PC-9 (cell line): ENCODE results near the gene WDHD1.

Source experiments
- EZH2 ChIP-seq: fragments of 200-600 bp; sonication (generic); IDR thresholded peaks from 2 replicates; pipeline ENCODE4 v1.8.0; 2017; ENCODE audit warnings: antibody characterized with exemption, low read depth
- TF ChIP-seq, protein P1 (sequence below): fragments of 200-600 bp; sonication (generic); conservative IDR thresholded peaks from 2 replicates; pipeline ENCODE4 v1.6.1; 2017; ENCODE audit warnings: mixed run types, antibody characterized with exemption, mild to moderate bottlenecking, moderate library complexity

DNA sequence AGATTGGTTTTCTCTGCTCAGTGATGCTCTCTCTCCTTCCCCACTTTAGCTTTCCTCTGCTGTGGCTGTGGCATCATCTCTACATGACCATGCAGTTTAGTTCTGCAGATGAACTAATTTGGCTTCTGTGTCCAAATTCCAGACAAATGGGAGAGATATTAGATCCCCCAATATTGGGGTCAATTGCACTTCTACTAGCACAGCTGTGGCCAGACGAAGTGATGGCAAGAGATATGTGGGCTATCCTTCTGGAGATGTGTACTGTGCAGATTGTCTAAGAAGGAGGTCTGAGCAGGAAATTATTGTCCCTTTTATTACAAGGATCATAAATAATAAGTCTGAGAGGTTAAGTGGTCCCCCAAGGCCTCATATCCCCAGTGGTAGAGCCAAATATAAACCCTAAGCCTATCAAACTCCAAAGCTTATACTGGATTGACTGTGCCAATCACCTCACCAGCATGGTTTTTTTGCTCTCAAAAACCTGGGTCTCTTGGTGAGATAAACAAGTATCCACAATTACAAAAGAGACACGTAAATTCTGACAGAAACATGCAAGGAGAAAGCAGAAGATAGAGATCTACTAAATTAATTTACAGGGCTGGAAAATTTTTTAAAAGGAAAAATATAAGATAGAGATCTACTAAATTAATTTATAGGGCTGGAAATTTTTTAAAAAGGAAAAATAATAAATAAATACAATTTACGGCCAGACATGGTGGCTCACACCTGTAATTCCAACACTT lies 95.1 kb downstream of the WDHD1 start:
- TF ChIP-seq, protein P1, sequence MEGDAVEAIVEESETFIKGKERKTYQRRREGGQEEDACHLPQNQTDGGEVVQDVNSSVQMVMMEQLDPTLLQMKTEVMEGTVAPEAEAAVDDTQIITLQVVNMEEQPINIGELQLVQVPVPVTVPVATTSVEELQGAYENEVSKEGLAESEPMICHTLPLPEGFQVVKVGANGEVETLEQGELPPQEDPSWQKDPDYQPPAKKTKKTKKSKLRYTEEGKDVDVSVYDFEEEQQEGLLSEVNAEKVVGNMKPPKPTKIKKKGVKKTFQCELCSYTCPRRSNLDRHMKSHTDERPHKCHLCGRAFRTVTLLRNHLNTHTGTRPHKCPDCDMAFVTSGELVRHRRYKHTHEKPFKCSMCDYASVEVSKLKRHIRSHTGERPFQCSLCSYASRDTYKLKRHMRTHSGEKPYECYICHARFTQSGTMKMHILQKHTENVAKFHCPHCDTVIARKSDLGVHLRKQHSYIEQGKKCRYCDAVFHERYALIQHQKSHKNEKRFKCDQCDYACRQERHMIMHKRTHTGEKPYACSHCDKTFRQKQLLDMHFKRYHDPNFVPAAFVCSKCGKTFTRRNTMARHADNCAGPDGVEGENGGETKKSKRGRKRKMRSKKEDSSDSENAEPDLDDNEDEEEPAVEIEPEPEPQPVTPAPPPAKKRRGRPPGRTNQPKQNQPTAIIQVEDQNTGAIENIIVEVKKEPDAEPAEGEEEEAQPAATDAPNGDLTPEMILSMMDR, result no peak
- no peak for TF ChIP-seq EZH2
